Measurements from ENCODE around the gene UBB. TPM values are rescaled to one million over a fixed set of nuclear protein-coding genes. Genes with fewer than 3 reads are reported as not detected.

UBB gene
- total RNA-seq, 1 experiment from 2014 or later: 1,609 TPM

DNA sequence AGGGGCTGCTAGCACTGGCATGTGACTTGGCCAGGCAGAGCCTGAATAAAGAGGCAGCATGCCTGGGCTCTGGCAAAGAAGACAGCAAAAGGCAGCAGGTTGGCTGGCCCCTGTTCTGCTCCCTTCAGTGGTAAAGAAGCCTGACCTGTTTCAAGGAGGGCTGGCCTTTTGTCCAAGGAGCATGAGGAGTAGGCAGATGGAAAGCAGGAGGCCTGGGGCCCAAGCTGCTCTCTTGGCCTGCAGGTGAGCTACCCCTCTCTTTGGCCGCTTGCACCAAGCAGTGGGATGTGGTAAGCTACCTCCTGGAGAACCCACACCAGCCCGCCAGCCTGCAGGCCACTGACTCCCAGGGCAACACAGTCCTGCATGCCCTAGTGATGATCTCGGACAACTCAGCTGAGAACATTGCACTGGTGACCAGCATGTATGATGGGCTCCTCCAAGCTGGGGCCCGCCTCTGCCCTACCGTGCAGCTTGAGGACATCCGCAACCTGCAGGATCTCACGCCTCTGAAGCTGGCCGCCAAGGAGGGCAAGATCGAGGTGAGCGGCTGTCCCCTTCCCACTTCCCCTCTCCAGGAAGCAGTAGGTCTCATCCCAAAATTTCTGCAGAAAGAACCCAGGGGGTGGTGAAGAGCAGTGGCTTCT lies 42.5 kb downstream of the UBB start:
- WGBS (ENCODE audit: extremely low coverage, insufficient read length, low lambda C conversion rate): no CpG with 5 or more reads among the region's 10 CpGs
- H3K9me3 Mint-ChIP-seq: no peaks in the 10 kb centered on the region; a peak in 1 of 5 replicates
- no peaks in the 10 kb centered on the region for H3K23me2 ChIP-seq (ENCODE audit: insufficient read length, low read depth, low read length, poor library complexity, severe bottlenecking)
- peaks cover 2% of the 10 kb centered on the region for H3K27me3 Mint-ChIP-seq (ENCODE audit: low read depth)
- H3K27ac ChIP-seq (ENCODE audit: insufficient read length, low read depth, low read length): no peak overlapping the region
- no peak overlapping the region for H3K4ac ChIP-seq (ENCODE audit: low read depth, low read length)
- no peak overlapping the region for H3K9ac ChIP-seq (ENCODE audit: extremely low read depth, insufficient read length, low read length)
- no peak overlapping the region for H4K8ac ChIP-seq (replicated peaks; ENCODE audit: insufficient read length, low read depth, low read length)
- no peaks in the 10 kb centered on the region for H3K9me3 ChIP-seq (ENCODE audit: control insufficient read depth, low read depth, low read length)
- no peak overlapping the region for H3K18ac ChIP-seq (ENCODE audit: insufficient read length, low read depth, low read length)
- H3T11ph ChIP-seq (ENCODE audit: low read length): no peak overlapping the region
- H3K27me3 ChIP-seq (ENCODE audit: insufficient read depth, low read length): no peaks in the 10 kb centered on the region
- no peak overlapping the region for H3K4me2 ChIP-seq (ENCODE audit: insufficient read depth, insufficient read length, low read length)
- H3K4me1 ChIP-seq (ENCODE audit: insufficient read depth, low read length): no peaks in the 10 kb centered on the region; the same call in 1 of the 2 replicates
- TF ChIP-seq, protein P1, sequence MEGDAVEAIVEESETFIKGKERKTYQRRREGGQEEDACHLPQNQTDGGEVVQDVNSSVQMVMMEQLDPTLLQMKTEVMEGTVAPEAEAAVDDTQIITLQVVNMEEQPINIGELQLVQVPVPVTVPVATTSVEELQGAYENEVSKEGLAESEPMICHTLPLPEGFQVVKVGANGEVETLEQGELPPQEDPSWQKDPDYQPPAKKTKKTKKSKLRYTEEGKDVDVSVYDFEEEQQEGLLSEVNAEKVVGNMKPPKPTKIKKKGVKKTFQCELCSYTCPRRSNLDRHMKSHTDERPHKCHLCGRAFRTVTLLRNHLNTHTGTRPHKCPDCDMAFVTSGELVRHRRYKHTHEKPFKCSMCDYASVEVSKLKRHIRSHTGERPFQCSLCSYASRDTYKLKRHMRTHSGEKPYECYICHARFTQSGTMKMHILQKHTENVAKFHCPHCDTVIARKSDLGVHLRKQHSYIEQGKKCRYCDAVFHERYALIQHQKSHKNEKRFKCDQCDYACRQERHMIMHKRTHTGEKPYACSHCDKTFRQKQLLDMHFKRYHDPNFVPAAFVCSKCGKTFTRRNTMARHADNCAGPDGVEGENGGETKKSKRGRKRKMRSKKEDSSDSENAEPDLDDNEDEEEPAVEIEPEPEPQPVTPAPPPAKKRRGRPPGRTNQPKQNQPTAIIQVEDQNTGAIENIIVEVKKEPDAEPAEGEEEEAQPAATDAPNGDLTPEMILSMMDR (conservative IDR thresholded peaks at IDR 0.05): no peak
- H3K56ac ChIP-seq (ENCODE audit: insufficient read length, low read depth, low read length): no peak overlapping the region
- H3K79me1 ChIP-seq (ENCODE audit: insufficient read depth, low read depth, low read length, poor library complexity, severe bottlenecking): no peaks in the 10 kb centered on the region
- H2BK15ac ChIP-seq (ENCODE audit: low read depth, low read length): no peak overlapping the region
- no peak overlapping the region for H2BK20ac ChIP-seq (ENCODE audit: low read depth, low read length, poor library complexity, severe bottlenecking)
- no peaks in the 10 kb centered on the region for H4K20me1 ChIP-seq (ENCODE audit: control insufficient read depth, insufficient read depth, insufficient read length)
- H3K23ac ChIP-seq (ENCODE audit: insufficient read length, low read depth, low read length): no peak overlapping the region
- H2BK120ac ChIP-seq (ENCODE audit: low read depth, low read length, poor library complexity, severe bottlenecking): no peak overlapping the region
- H3K4me3 Mint-ChIP-seq: no peak overlapping the region
- no peaks in the 10 kb centered on the region for H3K36me3 Mint-ChIP-seq (ENCODE audit: insufficient read depth in 1 of 3, low read depth in 3 of 3)
- H2AFZ ChIP-seq (ENCODE audit: low read length): no peak overlapping the region
- H3K14ac ChIP-seq (ENCODE audit: insufficient read depth, low read length): no peak overlapping the region; the same call in 1 of the 2 replicates
- no peak overlapping the region for H4K5ac ChIP-seq (ENCODE audit: insufficient read length, low read depth, low read length)
- no peak overlapping the region for H2BK12ac ChIP-seq (ENCODE audit: insufficient read length, low read depth, low read length)
- no peak overlapping the region for H4K91ac ChIP-seq (ENCODE audit: insufficient read length, low read depth, low read length)
- H3K27ac Mint-ChIP-seq: no peak overlapping the region
- H2AK5ac ChIP-seq (ENCODE audit: insufficient read length, low read length): no peak overlapping the region
- no peak overlapping the region for H2BK5ac ChIP-seq (ENCODE audit: insufficient read length, low read length)
- H3K4me1 Mint-ChIP-seq: peaks cover 8 to 9% of the 10 kb centered on the region in 2 experiments
- H3K79me2 ChIP-seq (ENCODE audit: insufficient read depth, low read length): no peaks in the 10 kb centered on the region
- DNase-seq: peak; percentile 32
